Dendritic cell treated with granulocyte-macrophage colony-stimulating factor and Interleukin-4, amounts not matched to agents 40 ng/mL and 50 ng/mL, for 4 days (primary cell): ENCODE measurements around the gene TOP2B.

Experiments used
- H3K27ac Mint-ChIP-seq: one replicate; pipeline ENCODE4 v1.8.0; 2022; ENCODE audit warnings: mild to moderate bottlenecking, mixed read lengths
- H3K27me3 Mint-ChIP-seq: one replicate; pipeline ENCODE4 v1.8.0; 2022; ENCODE audit warnings: mild to moderate bottlenecking, mixed read lengths
- H3K36me3 Mint-ChIP-seq: one replicate; pipeline ENCODE4 v1.8.0; 2022; ENCODE audit warnings: low read depth, mixed read lengths
- H3K4me1 Mint-ChIP-seq: one replicate; pipeline ENCODE4 v1.8.0; 2022; ENCODE audit warnings: low read depth, mixed read lengths
- H3K4me3 Mint-ChIP-seq: one replicate; pipeline ENCODE4 v1.8.0; 2022; ENCODE audit warnings: mild to moderate bottlenecking, moderate library complexity, mixed read lengths
- H3K9me3 Mint-ChIP-seq: one replicate; pipeline ENCODE4 v1.8.0; 2022; ENCODE audit warnings: mixed read lengths
- intact Hi-C: fragments of 100-400 bp; cut with micrococcal nuclease; formaldehyde crosslinking; loops from one replicate; pipeline ENCODE4 v1.15.0; 2022

Gene TOP2B

GRCh38 chr3:25589104-25589782, 75.5 kb downstream of the TOP2B start:
- intact Hi-C loops: no loop called here
- Mint-ChIP-seq H3K4me3 (no peak overlapping the region), H3K9me3 (no peaks in the 10 kb centered on the region), H3K36me3 (no peaks in the 10 kb centered on the region), H3K4me1 (peaks cover 18% of the 10 kb centered on the region), H3K27ac (no peak overlapping the region), H3K27me3 (no peaks in the 10 kb centered on the region)

DNA sequence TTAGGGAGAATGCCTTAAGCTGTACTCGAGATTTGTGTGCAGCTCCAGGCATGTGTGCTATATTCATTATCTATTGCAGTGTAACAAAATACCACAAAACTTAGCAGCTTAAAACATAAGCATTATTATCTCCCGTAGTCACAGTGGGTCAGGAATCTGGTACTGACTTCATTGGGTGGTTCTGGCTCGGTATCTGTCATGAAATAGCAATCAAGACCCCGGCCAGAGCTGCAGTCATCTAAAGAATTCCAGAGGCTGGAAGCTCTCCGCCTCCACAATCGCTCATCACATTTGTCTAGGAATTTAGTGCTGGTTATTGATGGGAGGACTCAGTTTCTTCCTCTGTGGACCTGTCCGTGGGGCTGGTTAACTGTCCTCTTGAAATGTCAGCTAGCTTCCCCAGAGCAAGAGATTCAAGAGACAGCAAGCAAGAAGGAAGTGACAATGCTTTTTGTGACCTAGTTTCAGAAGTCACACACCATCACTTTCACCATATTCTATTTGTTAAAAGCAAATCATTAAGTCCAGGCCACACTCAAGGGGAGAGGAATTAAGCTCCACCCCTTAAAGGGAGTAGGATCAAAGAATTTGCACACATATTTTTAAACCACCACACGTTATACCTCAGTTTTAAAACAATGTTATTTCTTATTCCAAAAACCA, 76.1 kb downstream of the TOP2B start:
- Mint-ChIP-seq H3K9me3 (no peaks in the 10 kb centered on the region), H3K4me3 (no peak overlapping the region), H3K27ac (no peak overlapping the region), H3K4me1 (peaks cover 18% of the 10 kb centered on the region), H3K27me3 (no peaks in the 10 kb centered on the region), H3K36me3 (no peaks in the 10 kb centered on the region)
- intact Hi-C loops: no loop called here

- H3K27me3 Mint-ChIP-seq: no peaks in the 10 kb centered on the region
- no peaks in the 10 kb centered on the region for H3K9me3 Mint-ChIP-seq
- intact Hi-C loops: no loop called here
- no peak overlapping the region for H3K27ac Mint-ChIP-seq
- no peak overlapping the region for H3K4me3 Mint-ChIP-seq
- H3K4me1 Mint-ChIP-seq: peaks cover 18% of the 10 kb centered on the region
- H3K36me3 Mint-ChIP-seq: no peaks in the 10 kb centered on the region
These were observed 76.7 kb downstream of the TOP2B start for GRCh38 chr3:25587975-25588374.

DNA sequence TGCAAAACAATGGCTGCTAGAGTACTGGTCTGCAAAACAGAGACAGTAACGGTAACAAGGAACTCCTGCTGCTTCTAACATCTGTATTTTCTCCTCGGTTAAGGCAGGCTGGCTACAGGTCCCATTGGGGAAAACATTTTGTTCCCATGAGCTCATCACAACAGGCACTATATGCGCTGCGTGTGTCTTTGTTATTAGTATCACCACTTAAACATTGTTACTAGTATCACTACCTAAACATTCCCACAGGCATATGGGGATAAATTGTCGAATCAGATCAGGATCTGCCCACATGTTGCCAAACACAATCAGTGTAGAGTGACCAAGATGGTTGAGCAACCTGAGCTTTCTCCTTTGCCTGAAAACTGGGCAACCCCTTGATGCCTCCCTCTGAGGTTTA, 77.2 kb downstream of the TOP2B start:
- Mint-ChIP-seq H3K27ac (no peak overlapping the region), H3K27me3 (no peaks in the 10 kb centered on the region), H3K4me3 (no peak overlapping the region), H3K4me1 (peaks cover 19% of the 10 kb centered on the region), H3K36me3 (no peaks in the 10 kb centered on the region), H3K9me3 (no peaks in the 10 kb centered on the region)
- intact Hi-C loops: no loop called here

DNA sequence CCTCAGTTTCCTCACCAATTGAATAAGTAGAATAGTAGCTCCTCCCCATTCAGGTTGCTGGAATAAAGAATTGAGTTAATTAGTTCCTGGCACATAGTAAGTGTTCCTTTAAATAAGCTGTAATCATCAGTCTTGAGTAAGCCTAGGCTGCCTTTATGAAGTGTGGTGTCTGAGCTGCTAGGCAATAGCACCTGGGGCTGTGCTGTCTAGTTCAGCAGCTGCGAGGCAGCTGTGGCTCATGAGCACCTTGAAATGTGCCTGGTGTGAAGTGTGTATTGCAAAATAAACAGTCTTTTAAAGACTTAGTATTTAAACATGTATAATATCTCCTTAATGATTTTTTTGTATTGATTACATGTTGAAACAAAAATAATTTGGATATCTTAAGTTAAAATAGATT, 77.6 kb downstream of the TOP2B start:
- no peaks in the 10 kb centered on the region for H3K27me3 Mint-ChIP-seq

DNA sequence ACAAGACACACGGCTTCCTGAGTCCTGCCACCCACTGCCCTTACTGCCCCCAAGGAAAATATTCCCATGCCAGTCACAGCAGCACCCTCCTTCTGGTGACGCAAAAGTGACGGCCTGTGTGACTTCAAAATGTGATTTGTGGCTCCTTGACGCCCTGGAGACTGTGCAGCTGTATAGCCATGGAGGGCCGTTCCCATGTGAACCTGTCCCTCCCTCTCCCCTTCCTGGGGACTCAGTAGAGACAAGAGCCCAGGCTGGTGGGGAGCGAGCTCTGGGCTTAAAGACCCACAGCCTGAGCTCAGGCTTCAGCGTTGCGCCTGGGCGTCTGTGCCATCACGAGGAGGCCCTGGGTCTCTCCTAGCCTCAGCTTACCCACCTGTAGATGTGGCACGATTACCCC, 78.2 kb downstream of the TOP2B start:
- no peak overlapping the region for H3K27ac Mint-ChIP-seq
- intact Hi-C loops: no loop called here
- peaks cover 22% of the 10 kb centered on the region for H3K4me1 Mint-ChIP-seq
- no peak overlapping the region for H3K4me3 Mint-ChIP-seq
- no peaks in the 10 kb centered on the region for H3K9me3 Mint-ChIP-seq
- H3K27me3 Mint-ChIP-seq: no peaks in the 10 kb centered on the region
- H3K36me3 Mint-ChIP-seq: no peaks in the 10 kb centered on the region

More for the DNA sequence above, 77.6 kb downstream of the TOP2B start:
- Mint-ChIP-seq H3K4me3 (no peak overlapping the region), H3K9me3 (no peaks in the 10 kb centered on the region), H3K27ac (no peak overlapping the region), H3K4me1 (peaks cover 22% of the 10 kb centered on the region), H3K36me3 (no peaks in the 10 kb centered on the region)
- intact Hi-C loops: no loop called here

DNA sequence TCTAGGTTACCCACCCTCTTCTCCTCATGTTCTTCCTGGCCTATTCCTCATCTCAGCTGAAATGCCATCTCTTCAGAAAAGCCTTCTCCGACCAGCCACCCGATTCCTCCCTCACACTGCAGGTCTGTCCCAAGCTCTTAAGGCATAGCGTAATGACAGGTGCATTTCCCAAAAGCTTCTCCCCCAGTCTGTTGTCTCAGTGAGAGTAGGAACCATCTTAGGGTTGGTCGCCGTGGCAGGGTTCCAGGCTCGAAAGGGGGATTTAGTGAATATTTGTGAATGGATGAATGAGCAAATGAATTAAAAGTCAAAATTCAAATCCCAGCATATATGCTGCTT, 78.6 kb downstream of the TOP2B start:
- H3K27ac Mint-ChIP-seq: no peak overlapping the region
- H3K4me1 Mint-ChIP-seq: peaks cover 22% of the 10 kb centered on the region
- intact Hi-C loops: no loop called here
- H3K9me3 Mint-ChIP-seq: no peaks in the 10 kb centered on the region
- no peak overlapping the region for H3K4me3 Mint-ChIP-seq
- no peaks in the 10 kb centered on the region for H3K27me3 Mint-ChIP-seq
- H3K36me3 Mint-ChIP-seq: no peaks in the 10 kb centered on the region

- H3K4me1 Mint-ChIP-seq: peaks cover 18% of the 10 kb centered on the region
- no peaks in the 10 kb centered on the region for H3K36me3 Mint-ChIP-seq
- H3K9me3 Mint-ChIP-seq: no peaks in the 10 kb centered on the region
- no peak overlapping the region for H3K27ac Mint-ChIP-seq
- no peak overlapping the region for H3K4me3 Mint-ChIP-seq
- no peaks in the 10 kb centered on the region for H3K27me3 Mint-ChIP-seq
- intact Hi-C loops: no loop called here
These were observed 79.1 kb downstream of the TOP2B start for GRCh38 chr3:25585361-25586166.

DNA sequence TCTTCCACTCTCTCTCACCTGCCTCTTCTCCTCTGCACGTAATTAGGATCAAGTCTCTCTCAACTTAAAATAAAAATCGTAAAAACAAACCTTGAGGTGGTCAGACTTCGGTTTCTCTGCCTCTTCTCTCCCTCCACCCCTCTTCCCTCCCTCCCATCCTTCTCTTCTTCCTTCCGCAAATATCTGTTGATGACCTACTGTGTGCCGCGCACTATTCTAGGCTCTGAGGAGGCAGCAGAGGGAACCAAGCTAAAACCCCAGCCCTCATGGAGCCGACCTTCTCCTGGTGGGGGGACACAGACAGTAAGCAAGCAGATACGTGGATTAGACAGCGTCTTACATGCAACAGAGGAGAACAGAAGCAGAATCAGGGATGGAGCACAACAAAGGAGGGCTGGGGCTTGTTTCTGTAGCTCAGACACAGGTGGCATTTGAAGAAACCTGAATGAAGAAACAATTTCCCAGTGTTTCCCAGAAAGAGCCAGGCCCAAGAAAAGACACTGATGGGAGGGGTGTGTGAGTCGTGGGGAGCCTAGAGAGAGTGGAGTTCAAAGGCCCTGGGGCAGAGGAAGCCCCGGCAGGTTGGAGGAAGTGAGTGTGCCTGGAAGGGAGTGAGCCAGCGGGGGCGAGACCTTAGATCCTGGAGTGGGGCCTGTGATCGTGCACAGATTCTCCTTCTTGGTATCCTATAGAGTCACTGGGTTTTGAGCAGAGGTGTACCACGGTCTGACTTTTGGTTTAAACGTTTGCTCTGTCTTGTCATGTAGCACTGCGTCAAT, 80.5 kb downstream of the TOP2B start:
- H3K36me3 Mint-ChIP-seq: no peaks in the 10 kb centered on the region
- intact Hi-C loops: loop anchor here (5.0 kb wide), 1 partner anchor 1027 kb away; no protein-coding TSS in a partner anchor
- H3K9me3 Mint-ChIP-seq: no peaks in the 10 kb centered on the region
- peaks cover 17% of the 10 kb centered on the region for H3K4me1 Mint-ChIP-seq
- H3K27ac Mint-ChIP-seq: no peak overlapping the region
- H3K27me3 Mint-ChIP-seq: no peaks in the 10 kb centered on the region
- H3K4me3 Mint-ChIP-seq: no peak overlapping the region

- Mint-ChIP-seq H3K9me3 (no peaks in the 10 kb centered on the region), H3K36me3 (no peaks in the 10 kb centered on the region), H3K4me3 (no peak overlapping the region), H3K27ac (no peak overlapping the region), H3K27me3 (no peaks in the 10 kb centered on the region), H3K4me1 (peaks cover 10% of the 10 kb centered on the region)
- intact Hi-C loops: loop anchor here (5.0 kb wide), 1 partner anchor 1026 kb away; no protein-coding TSS in a partner anchor
These were observed 81.4 kb downstream of the TOP2B start for GRCh38 chr3:25583343-25583742.

DNA sequence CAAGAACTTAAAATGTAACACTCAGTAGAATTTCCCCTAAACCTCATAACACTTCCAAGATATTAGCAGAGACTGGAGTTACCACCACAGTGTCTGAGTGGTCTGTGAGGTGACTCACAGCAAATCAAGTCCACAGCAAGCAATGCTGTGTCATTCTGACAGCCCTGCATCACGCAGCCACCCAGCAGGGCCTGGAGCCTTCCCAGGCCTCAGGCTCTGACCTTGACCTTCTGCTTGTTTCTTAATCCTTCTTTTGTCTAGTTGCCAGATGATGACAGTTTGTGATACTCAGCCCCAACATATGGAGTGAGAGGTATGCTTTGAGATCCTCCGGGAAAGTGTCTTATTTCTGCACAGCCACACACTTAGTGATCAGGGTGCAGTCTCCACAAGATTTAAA, 82.5 kb downstream of the TOP2B start:
- no peaks in the 10 kb centered on the region for H3K9me3 Mint-ChIP-seq
- H3K4me3 Mint-ChIP-seq: no peak overlapping the region
- peaks cover 10% of the 10 kb centered on the region for H3K4me1 Mint-ChIP-seq
- intact Hi-C loops: loop anchor here (5.0 kb wide), 1 partner anchor 1025 kb away; no protein-coding TSS in a partner anchor
- peaks cover 2% of the 10 kb centered on the region for H3K27me3 Mint-ChIP-seq
- H3K36me3 Mint-ChIP-seq: no peaks in the 10 kb centered on the region
- no peak overlapping the region for H3K27ac Mint-ChIP-seq

DNA sequence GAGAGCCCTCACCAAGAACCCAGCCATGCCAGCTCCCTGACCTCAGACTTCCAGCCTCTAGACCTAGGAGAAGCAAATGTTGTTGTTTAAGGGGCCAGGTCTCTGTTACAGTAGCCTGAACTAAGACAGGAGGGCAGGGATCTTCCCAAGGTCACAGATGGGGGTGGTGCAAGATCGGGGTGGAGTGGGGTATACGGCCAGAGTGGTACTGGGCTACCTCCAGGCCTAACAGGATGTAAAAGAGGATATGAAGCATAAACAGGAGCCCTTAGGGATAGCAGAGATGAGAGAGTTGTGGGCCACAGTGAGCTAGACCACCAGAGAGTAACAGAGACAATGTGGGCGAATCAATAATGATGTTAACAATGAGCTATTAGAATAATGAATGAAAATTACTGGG, 82.9 kb downstream of the TOP2B start:
- H3K4me3 Mint-ChIP-seq: no peak overlapping the region
- no peaks in the 10 kb centered on the region for H3K36me3 Mint-ChIP-seq
- H3K27ac Mint-ChIP-seq: no peak overlapping the region
- no peaks in the 10 kb centered on the region for H3K9me3 Mint-ChIP-seq
- intact Hi-C loops: loop anchor here (5.0 kb wide), 1 partner anchor 1025 kb away; no protein-coding TSS in a partner anchor
- peaks cover 10% of the 10 kb centered on the region for H3K4me1 Mint-ChIP-seq
- peaks cover 2% of the 10 kb centered on the region for H3K27me3 Mint-ChIP-seq

- intact Hi-C loops: loop anchor here (5.0 kb wide), 1 partner anchor 1024 kb away; no protein-coding TSS in a partner anchor
- Mint-ChIP-seq H3K36me3 (no peaks in the 10 kb centered on the region), H3K4me3 (no peak overlapping the region), H3K27me3 (peaks cover 2% of the 10 kb centered on the region), H3K4me1 (peaks cover 10% of the 10 kb centered on the region), H3K9me3 (no peaks in the 10 kb centered on the region), H3K27ac (no peak overlapping the region)
These were observed 83.4 kb downstream of the TOP2B start for GRCh38 chr3:25581335-25581734.
